BJ (cell line): ENCODE measurements around the gene PCNT. TPM values are rescaled to one million over a fixed set of nuclear protein-coding genes. Genes with fewer than 3 reads are reported as not detected.
"Not testable (repeated sequence)": the region's sequence is repeated elsewhere in the genome, so short reads cannot be mapped to it uniquely, and the experiment has no call there.

Source experiments
- CTCF ChIA-PET: fragments of 350-600 bp; formaldehyde crosslinking; extraction: SDS; loops from one replicate; lab custom pipeline; 2021; ENCODE audit warnings: antibody characterized with exemption, inconsistent platforms; lab: Yijun Ruan, JAX
- POLR2A ChIA-PET: fragments of 300-600 bp; sonication (Branson Sonifier 250); formaldehyde crosslinking; extraction: SDS; loops from one replicate; lab custom pipeline; 2021; ENCODE audit warnings: antibody characterized with exemption; lab: Charles Lee
- DNase-seq: peaks from one replicate; pipeline ENCODE4 v3.0.0-alpha.2; 2011; ENCODE audit warnings: low read depth
- H3K27me3 ChIP-seq: 2 replicates; pipeline ENCODE4 v1.6.0; 2011; ENCODE audit warnings: low read length; ENCODE audit not compliant: control insufficient read depth, insufficient read depth
- H3K36me3 ChIP-seq: 2 replicates; pipeline ENCODE4 v1.5.1; 2011; ENCODE audit warnings: low read length; ENCODE audit not compliant: control insufficient read depth, insufficient read depth
- H3K4me3 ChIP-seq: 2 replicates; pipeline ENCODE4 v1.5.1; 2011; ENCODE audit warnings: low read depth, mild to moderate bottlenecking, control low read depth, low read length
- CTCF ChIP-seq: IDR thresholded peaks from 2 replicates; pipeline ENCODE4 v1.5.1; 2011; ENCODE audit warnings: low read depth, mild to moderate bottlenecking, control low read depth, inconsistent platforms, low read length, moderate library complexity; ENCODE audit not compliant: insufficient read depth
- polyA plus RNA-seq: library from polyadenylated mRNA; depleted of rRNA; stranded (reverse); fragments of >200 nt; gene quantifications from 2 replicates; pipeline ENCODE4 v1.2.3, GENCODE V29; 2011

Gene PCNT
- polyA plus RNA-seq, 1 experiment = 11.0 TPM

GRCh38 chr21:46371204-46372013 lies 47.5 kb downstream of the PCNT start:
- TF ChIP-seq CTCF = no peak
- POLR2A ChIA-PET = no interaction called here
- no peak for DNase-seq
- H3K36me3 ChIP-seq = peaks cover 15% of the 10 kb centered on the region
- H3K27me3 ChIP-seq = no peaks in the 10 kb centered on the region
- CTCF ChIA-PET = no interaction called here
- H3K4me3 ChIP-seq = no peak overlapping the region

GRCh38 chr21:46372014-46372485 lies 48.1 kb downstream of the PCNT start:
- no peak for DNase-seq
- CTCF ChIA-PET = no interaction called here
- POLR2A ChIA-PET = no interaction called here
- no peak overlapping the region for H3K4me3 ChIP-seq
- H3K27me3 ChIP-seq = no peaks in the 10 kb centered on the region
- no peak for TF ChIP-seq CTCF
- peaks cover 9% of the 10 kb centered on the region for H3K36me3 ChIP-seq

- DNase-seq, CTCF ChIA-PET, H3K4me3 ChIP-seq, H3K27me3 ChIP-seq, H3K36me3 ChIP-seq, POLR2A ChIA-PET: not testable (repeated sequence)
Measured at GRCh38 chr21:46372947-46373346, 49.0 kb downstream of the PCNT start.

- TF ChIP-seq CTCF = no peak
- H3K4me3 ChIP-seq = no peak overlapping the region
- H3K27me3 ChIP-seq = no peaks in the 10 kb centered on the region
- ChIA-PET POLR2A (no interaction called here), CTCF (no interaction called here)
- DNase-seq = no peak
- peaks cover 11% of the 10 kb centered on the region for H3K36me3 ChIP-seq
Measured at GRCh38 chr21:46374761-46375389, 50.9 kb downstream of the PCNT start.

- H3K27me3 ChIP-seq = no peaks in the 10 kb centered on the region
- no peak for DNase-seq
- ChIA-PET CTCF (no interaction called here), POLR2A (no interaction called here)
- TF ChIP-seq CTCF = no peak
- H3K36me3 ChIP-seq = peaks cover 10% of the 10 kb centered on the region
- no peak overlapping the region for H3K4me3 ChIP-seq
Measured at GRCh38 chr21:46375560-46376230, 51.7 kb downstream of the PCNT start.
